IPS DF 4.7 (cell line): ENCODE data around the gene CHAC1.

ENCODE experiments used
- DNase-seq: peaks from one replicate; pipeline ENCODE4 v3.0.0-alpha.2; 2013; ENCODE audit warnings: low spot score; ENCODE audit errors: extremely low read depth

The CHAC1 gene

GRCh38 chr15:40923551-40923950, 29.7 kb upstream of the CHAC1 start:
- no peak for DNase-seq

GRCh38 chr15:40925495-40925862, 27.8 kb upstream of the CHAC1 start:
- DNase-seq = no peak

DNA sequence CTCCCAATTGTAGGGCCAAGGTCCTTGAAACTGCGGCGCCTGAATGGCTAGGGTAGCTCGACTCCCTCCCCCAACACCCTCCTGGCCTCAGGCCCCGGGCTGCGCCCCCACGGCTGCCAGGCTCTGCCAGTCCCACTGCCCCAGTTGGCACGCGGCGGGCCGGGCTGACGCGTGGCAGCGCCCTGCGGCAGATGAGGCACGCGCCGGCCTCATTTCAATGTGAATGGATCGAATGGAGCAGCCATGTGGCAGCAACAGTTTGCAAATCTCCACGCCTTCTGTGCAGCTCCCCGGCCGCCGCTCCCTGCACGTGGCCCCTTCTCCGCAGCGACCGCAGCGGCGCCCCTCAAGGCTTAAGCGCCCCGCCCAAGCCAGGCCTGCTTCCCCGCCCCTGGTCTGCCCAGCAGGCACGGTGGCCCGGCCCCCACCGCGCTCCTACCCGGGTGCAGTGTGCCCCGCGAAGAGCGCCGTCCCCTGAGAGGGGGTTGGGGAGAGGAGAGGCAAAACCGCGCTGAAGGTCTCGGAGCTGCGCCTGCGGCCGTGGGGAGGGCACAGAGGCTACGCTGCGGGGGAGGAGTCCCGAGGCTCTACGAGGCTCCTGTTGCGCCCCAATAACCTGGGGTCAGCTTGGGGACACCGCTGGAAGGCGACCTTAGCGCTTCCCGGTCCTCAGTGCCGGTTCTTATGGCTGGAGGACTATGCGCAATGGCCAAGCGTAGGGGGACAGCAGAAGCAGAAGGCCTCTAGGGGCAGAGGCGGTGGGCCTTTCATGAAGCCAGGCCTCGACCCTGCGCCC, 27.2 kb upstream of the CHAC1 start:
- DNase-seq = no peak

GRCh38 chr15:40926659-40927494, 26.4 kb upstream of the CHAC1 start:
- DNase-seq = no peak

DNA sequence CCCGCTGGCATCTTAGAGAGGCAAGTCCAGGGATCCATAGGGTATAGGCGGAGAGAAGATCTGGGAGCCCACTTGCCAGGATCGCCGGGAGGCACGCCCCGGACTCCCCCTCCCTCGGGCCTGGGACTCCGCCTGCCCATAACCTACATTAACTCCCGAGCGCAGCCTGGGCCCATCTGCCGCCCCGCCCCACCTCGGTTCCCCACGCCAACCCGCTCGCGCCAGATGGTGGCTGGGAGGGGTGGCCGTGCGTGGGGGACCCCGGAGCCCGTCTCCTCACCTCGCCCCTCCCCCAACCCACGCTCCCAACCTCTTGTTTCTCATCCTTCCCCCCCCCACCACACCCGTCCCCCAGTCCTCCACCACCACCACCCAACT, 25.8 kb upstream of the CHAC1 start:
- DNase-seq = no peak

DNA sequence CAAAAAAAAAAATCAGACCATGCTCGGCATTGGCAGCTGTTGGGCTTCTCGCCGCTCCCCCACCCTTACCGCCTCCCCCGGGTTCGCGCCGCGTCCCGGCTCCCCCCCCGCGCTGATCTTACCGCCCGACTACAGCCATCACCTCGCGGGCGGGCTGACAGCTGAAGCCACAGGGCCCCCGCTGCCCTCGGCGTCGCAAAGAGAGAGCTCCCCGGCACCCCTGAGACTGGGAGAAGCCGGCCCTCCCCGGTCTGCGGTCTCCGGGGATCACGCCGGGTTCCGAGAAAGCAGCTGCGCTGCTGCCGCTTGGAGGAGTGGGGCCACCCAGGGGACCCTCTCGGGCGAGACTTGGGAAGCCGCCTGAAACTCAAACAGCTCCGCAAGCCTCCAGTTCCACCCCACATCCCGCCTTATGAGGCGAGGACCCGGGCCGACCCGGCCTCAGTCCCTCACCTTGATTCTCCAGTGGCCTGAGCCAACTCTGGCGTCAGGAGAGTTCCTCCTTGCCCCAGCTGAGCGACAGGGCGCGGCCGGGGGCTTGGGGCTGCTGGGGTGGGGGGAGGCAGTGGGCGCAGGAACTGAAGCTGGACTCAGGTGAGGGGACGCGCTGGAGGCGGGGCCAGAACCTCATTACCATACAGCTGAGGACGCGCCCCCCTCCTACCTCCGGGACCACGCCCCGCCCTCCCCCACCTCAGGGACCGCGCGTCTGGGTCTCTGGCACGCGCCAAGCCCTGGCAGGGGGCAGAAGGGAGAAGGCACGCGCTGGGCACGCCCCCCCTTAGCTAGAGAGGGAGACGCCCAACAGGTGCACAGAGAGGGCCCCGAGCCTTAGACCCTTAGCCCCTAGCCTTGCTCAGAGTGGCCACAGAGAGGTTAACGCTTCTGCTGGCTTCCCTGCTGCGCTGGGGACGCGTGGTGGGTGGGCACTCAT, 25.1 kb upstream of the CHAC1 start:
- DNase-seq = no peak

DNA sequence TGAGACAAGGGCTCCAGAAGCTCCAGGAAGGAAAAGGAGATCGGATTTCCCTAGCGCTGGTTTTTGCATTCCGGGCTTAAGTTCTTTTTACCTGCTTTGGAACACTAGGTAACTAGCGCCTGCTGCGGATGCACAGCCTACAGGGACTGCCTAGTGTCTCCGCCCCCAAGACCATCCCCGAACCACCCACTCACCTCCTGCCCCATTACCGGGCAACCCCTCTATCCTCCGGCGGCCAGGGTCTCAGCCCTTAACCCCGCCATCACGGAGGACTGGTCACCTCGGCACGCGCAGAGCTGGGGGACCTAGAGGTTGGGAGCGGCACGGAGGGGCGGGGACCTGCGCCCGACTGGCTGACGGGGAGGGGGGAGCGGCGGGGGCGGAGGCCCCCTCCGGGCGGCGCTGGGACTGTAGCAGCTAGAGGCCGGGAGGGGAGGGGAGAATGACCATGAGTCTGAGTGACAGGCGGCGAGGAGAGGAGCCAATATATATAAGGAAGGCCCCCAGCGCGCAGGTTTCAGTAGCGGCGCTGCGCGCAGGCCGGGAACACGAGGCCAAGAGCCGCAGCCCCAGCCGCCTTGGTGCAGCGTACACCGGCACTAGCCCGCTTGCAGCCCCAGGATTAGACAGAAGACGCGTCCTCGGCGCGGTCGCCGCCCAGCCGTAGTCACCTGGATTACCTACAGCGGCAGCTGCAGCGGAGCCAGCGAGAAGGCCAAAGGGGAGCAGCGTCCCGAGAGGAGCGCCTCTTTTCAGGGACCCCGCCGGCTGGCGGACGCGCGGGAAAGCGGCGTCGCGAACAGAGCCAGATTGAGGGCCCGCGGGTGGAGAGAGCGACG, 24.2 kb upstream of the CHAC1 start, which contains the start of gene DLL4:
Gene DLL4, plus strand, starts transcription at position 520 of the 839 bp plus-strand sequence. CDS start 329 bp downstream, outside the sequence.
- no peak for DNase-seq

DNA sequence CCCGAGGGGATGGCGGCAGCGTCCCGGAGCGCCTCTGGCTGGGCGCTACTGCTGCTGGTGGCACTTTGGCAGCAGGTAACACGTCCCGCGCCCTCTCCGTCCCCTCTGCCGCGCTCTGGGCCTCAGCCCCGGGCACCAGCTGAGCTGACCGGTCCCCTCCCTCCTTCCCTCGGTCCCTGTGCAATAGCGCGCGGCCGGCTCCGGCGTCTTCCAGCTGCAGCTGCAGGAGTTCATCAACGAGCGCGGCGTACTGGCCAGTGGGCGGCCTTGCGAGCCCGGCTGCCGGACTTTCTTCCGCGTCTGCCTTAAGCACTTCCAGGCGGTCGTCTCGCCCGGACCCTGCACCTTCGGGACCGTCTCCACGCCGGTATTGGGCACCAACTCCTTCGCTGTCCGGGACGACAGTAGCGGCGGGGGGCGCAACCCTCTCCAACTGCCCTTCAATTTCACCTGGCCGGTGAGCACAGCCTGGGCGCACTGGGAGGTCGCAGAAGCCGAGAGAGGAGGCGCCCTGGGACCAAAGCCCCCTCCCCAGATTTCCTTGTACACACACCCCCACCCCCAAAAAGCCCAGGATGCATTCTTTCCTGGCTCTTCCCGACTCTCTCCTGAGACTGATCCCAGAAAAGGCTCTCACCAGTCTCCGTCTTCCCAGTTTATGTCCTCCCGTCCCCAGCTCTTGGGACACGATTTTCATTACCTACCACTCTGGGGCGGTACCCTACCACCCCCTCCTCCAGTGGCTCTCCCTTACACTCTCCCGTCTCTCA, 23.4 kb upstream of the CHAC1 start:
- DNase-seq = no peak

GRCh38 chr15:40930430-40931299, 22.6 kb upstream of the CHAC1 start:
- no peak for DNase-seq

DNA sequence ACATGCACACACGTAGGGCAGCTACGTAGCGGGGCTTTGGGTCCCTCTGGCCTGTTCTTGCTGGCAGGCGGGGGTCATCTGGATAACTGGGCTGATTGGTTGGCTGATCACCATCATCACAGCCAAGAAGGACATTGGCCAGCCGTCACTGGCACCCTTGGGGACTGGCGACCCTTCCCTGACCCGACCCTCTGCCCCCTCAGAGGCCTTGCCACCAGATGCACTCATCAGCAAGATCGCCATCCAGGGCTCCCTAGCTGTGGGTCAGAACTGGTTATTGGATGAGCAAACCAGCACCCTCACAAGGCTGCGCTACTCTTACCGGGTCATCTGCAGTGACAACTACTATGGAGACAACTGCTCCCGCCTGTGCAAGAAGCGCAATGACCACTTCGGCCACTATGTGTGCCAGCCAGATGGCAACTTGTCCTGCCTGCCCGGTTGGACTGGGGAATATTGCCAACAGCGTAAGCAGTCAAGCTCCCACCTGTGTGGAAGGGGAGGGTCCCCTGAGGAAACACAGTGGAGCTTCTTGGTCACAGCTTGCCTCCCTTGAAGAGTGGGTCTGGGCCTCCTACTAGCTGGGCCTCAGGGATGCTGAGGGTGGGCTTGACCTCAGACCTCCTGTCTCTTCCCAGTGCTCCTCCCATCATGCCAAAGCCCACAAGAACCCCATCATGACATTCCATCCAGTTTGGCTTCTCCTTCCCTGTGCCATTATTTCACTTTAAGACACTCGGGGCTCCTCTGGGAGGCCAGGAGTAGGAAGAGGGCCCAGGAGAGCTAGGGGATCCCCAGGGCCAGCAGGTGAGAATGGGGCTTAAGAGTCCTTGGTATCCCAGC, 21.8 kb upstream of the CHAC1 start:
- no peak for DNase-seq

GRCh38 chr15:40932156-40932555, 21.1 kb upstream of the CHAC1 start:
- no peak for DNase-seq

- no peak for DNase-seq
Measured at GRCh38 chr15:40932649-40933516, 20.4 kb upstream of the CHAC1 start.

DNA sequence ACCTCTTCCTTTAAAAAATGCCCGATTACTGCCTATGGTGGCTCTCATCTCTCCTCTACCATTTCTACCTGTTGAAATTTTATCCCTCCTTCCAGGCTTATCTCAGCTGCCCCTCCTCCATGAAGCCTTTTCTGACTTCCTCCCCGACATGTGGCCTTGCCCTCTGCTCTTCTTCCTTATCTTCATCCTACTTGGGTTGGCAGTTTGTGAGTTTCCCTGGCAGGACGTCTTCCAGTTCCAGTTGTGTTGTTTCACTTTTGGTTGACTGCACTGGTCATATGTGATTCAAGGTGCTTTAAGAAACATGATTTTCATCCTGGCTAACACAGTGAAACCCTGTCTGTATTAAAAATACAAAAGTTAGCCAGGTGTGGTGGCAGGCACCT, 19.8 kb upstream of the CHAC1 start:
- no peak for DNase-seq

DNA sequence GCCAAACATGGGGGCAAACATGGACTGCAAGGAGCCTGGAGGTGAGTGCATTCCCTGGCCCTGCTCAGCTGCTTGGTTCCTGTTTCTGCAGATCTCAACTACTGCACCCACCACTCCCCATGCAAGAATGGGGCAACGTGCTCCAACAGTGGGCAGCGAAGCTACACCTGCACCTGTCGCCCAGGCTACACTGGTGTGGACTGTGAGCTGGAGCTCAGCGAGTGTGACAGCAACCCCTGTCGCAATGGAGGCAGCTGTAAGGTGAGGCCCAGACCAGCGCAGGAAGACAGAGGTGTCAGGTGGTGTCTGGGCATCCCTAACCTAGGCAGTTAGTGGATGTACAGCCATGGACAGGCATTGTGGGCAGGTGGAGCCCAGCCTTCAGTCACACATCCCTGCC, 18.8 kb upstream of the CHAC1 start:
- DNase-seq = no peak

- no peak for DNase-seq
Measured at GRCh38 chr15:40936234-40936708, 17.0 kb upstream of the CHAC1 start.

- DNase-seq = no peak
Measured at GRCh38 chr15:40936709-40937666, 16.3 kb upstream of the CHAC1 start.
